Lung (tissue), 12 donors: ENCODE results near the gene SAMD11. TPM values are rescaled to one million over a fixed set of nuclear protein-coding genes. Genes with fewer than 3 reads are reported as not detected.
A peak's percentile ranks its signal among the peaks of the same experiment; 100 is the strongest.

ENCODE experiments used
- ATAC-seq: fragments of 200-7000 bp; cut with Tn5 transposase; one replicate; pipeline ENCODE4 v1.9.1; 2020; ENCODE audit warnings: moderate number of reproducible peaks; ENCODE audit not compliant: insufficient read depth, low FRiP score
- DNase-seq, 3 donors: peaks; one replicate each; pipeline ENCODE4 v3.0.0-alpha.2; 2013 to 2017
- H3K27ac ChIP-seq, 2 donors: one replicate each; pipeline ENCODE4 v1.5.1; 2013; ENCODE audit warnings: mild to moderate bottlenecking in 2 of 2, moderate library complexity in 2 of 2, control low read depth in 1 of 2, inconsistent platforms in 1 of 2, low read depth in 1 of 2, low read length in 1 of 2
- H3K27me3 ChIP-seq, 3 donors: one replicate each; pipeline ENCODE4 v1.5.1; 2013; ENCODE audit warnings: low read length in 2 of 3; ENCODE audit not compliant: control insufficient read depth in 3 of 3, insufficient read depth in 3 of 3
- H3K36me3 ChIP-seq, 4 donors: one replicate each; pipeline ENCODE4 v1.5.1; 2013; ENCODE audit warnings: low read length in 4 of 4, mild to moderate bottlenecking in 1 of 4, moderate library complexity in 1 of 4; ENCODE audit not compliant: control insufficient read depth in 4 of 4, insufficient read depth in 4 of 4
- H3K4me1 ChIP-seq, 5 donors: one replicate each; pipeline ENCODE4 v1.5.1; 2013; ENCODE audit warnings: low read length in 5 of 5, mild to moderate bottlenecking in 2 of 5, moderate library complexity in 1 of 5; ENCODE audit not compliant: control insufficient read depth in 5 of 5, insufficient read depth in 5 of 5
- H3K4me3 ChIP-seq: one replicate; pipeline ENCODE4 v1.5.1; 2013; ENCODE audit warnings: mild to moderate bottlenecking, control low read depth, moderate library complexity
- H3K9ac ChIP-seq, 2 donors: one replicate each; pipeline ENCODE4 v1.5.1; 2013; ENCODE audit warnings: low read length in 2 of 2, control low read depth in 1 of 2; ENCODE audit not compliant: insufficient read depth in 1 of 2
- H3K9me3 ChIP-seq, 4 donors: one replicate each; pipeline ENCODE4 v1.5.1; 2013; ENCODE audit warnings: low read length in 3 of 4, mild to moderate bottlenecking in 1 of 4, moderate library complexity in 1 of 4; ENCODE audit not compliant: control insufficient read depth in 4 of 4, insufficient read depth in 3 of 4
- WGBS, 2 donors: extraction: QIAGEN DNeasy Blood & Tissue Kit; methylation state at CpG; one replicate each; pipeline ENCODE4 v1.1.7; 2013; 5-methylcytosine and 5-hydroxymethylcytosine counted together
- polyA plus RNA-seq, 2 donors: library from polyadenylated mRNA; stranded (reverse); fragments of 200-250 nt; gene quantifications; one replicate each; pipeline ENCODE4 v1.2.1, GENCODE V29; 2013
- total RNA-seq, 2 donors: library from RNA; depleted of rRNA in 1 of 2; stranded (reverse); fragments of >200 nt in 1 of 2; gene quantifications; one replicate each; pipeline ENCODE4 v1.2.1, GENCODE V29; 2014 to 2021
- TF ChIP-seq, protein P1 (sequence below): IDR thresholded peaks from 2 replicates; pipeline ENCODE4 v1.5.1; 2012; ENCODE audit warnings: mild to moderate bottlenecking; ENCODE audit errors: control extremely low read depth, extremely low read depth
- donor health status: control.
- donor health status: control.
- donor health status: Bipolar disorder and iron deficiency.
- donor health status: healthy.
- donor health status: DM: yes; HTN: yes; CAD: no.

SAMD11 gene
- total and polyA plus RNA-seq, 4 donors = 3.7 to 26.3 (median 5.8) TPM

DNA sequence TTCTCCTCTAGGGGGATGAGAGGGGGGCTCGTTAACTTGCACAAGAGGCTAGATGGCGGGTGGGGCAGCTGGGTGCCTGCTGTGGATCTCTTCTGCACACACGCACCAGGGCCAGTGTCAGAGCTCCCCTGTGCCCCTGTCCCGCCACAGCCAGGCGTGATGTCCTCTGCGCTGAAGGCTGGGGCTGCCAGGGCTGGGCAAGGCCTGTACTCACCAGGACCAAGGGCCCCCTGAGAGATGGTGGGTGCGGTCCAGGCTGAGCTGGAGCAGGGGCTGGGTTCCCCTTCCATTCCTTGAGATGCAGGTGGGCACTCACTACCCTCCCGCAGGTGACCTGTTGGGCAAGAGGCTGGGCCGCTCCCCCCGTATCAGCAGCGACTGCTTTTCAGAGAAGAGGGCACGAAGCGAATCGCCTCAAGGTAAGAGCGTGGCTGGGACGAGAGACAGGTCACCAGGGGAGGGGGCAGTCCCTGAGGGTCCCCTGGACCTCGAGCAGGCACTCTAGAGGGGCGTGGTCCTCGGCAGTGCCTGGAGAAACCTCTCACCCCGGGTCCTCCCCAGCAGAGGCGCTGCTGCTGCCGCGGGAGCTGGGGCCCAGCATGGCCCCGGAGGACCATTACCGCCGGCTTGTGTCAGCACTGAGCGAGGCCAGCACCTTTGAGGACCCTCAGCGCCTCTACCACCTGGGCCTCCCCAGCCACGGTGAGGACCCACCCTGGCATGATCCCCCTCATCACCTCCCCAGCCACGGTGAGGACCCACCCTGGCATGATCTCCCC lies 15.2 kb downstream of the SAMD11 start:
- WGBS, 2 donors = 68 to 72% methylated on average over 30 of the region's 30 CpGs
- Histone ChIP-seq H3K9ac (no peak overlapping the region), H3K4me3 (no peak overlapping the region), H3K36me3 (peaks cover 0 to 10% (median 1%) of the 10 kb centered on the region in 4 donors), H3K27me3 (peaks cover 0 to 18% (median 5%) of the 10 kb centered on the region in 3 donors), H3K4me1 (peaks cover 0 to 66% (median 33%) of the 10 kb centered on the region in 5 donors), H3K27ac (no peak overlapping the region), H3K9me3 (peaks cover 0 to 3% (median 0%) of the 10 kb centered on the region in 4 donors)
- TF ChIP-seq, protein P1, sequence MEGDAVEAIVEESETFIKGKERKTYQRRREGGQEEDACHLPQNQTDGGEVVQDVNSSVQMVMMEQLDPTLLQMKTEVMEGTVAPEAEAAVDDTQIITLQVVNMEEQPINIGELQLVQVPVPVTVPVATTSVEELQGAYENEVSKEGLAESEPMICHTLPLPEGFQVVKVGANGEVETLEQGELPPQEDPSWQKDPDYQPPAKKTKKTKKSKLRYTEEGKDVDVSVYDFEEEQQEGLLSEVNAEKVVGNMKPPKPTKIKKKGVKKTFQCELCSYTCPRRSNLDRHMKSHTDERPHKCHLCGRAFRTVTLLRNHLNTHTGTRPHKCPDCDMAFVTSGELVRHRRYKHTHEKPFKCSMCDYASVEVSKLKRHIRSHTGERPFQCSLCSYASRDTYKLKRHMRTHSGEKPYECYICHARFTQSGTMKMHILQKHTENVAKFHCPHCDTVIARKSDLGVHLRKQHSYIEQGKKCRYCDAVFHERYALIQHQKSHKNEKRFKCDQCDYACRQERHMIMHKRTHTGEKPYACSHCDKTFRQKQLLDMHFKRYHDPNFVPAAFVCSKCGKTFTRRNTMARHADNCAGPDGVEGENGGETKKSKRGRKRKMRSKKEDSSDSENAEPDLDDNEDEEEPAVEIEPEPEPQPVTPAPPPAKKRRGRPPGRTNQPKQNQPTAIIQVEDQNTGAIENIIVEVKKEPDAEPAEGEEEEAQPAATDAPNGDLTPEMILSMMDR = no peak
- DNase-seq (no peak), ATAC-seq (no peak)

DNA sequence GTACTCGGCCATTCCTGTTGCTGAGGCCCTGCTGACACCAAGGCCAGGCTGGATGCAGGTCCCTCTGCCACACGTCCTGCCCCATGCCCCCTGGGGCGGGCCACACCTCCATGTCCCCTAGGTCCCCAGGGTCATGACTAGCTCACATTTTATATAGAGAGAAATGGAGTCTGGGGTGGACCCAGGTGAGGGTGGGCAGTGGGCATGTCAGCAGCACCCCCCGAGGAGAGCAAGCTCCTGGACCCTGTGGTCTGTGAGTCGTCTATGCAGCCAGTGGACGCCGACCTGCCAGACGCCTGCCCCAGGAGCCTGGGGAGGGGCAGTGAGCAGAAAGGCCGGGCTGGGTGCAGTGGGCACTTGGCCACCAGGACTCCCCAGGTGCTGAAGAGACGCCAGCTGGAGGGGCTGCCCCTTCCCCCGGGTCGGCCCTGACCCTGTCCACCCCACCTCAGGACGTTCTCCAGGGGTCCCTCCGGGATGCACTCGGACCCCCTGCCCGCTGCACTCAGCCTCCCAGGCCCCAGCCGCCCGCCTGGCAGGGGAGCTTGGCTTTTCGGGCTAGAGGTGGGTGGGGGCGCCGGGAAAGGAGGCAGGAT lies 15.9 kb downstream of the SAMD11 start:
- no peak overlapping the region for H3K27ac ChIP-seq
- H3K4me1 ChIP-seq = peaks cover 0 to 71% (median 33%) of the 10 kb centered on the region in 5 donors
- DNase-seq (peak in 1 of 3 donors; percentile 32), ATAC-seq (no peak)
- H3K36me3 ChIP-seq = peaks cover 0 to 11% (median 3%) of the 10 kb centered on the region in 4 donors
- H3K27me3 ChIP-seq = peaks cover 0 to 18% (median 5%) of the 10 kb centered on the region in 3 donors
- TF ChIP-seq, protein P1 = no peak
- H3K4me3 ChIP-seq = no peak overlapping the region
- peaks cover 0 to 3% (median 0%) of the 10 kb centered on the region in 4 donors for H3K9me3 ChIP-seq
- no peak overlapping the region for H3K9ac ChIP-seq
- WGBS, 2 donors = 22 to 35% methylated on average over 18 to 21 of the region's 21 CpGs

DNA sequence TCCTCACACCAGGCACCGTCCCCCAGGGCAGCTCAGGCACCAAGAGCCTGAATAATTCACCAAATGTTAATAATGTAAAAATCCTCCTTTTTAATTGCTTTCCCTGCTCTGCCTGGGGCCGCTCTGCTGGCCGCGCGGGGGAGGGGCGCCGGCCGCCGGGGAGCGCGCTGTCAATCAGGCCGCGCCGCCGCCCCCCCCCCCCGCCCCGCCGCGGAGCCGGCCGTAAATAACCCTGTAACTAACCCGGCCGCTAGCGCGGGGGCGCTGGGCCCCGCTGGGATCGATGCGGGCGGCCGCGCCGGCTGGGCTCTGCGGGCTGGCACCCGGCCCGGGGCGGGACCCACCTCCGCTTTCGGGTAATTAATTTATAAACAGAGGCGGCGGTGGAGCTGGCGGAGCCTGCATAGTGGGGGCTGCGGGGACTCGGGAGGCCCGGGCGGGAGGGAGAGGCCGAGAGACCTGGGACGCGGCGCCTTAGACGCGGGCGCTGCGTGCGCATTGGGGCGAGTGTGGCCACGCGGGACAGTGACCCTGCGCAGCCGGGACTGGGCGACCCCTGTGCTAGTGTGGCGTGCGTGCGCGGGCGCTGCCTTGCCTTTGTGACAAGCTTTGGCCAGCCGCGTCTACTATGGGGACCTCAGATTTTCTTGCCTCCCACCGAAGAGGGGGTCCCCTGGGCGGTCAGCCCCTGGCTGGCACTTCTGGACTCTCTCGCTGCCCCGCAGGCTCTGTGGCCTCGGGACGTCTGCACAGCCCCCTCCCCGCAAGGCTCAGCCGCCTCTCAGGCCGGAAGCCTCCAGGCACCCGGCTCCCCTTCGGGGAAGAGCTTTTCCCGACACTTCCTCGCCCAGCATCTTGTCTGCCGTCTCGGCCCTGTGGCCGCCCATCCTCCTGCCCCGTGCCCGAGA lies 16.6 kb downstream of the SAMD11 start:
- Histone ChIP-seq H3K9ac (no peak overlapping the region), H3K27ac (peak overlapping the region in 1 of 2 donors; percentile 34), H3K4me3 (no peak overlapping the region), H3K4me1 (peaks cover 0 to 73% (median 29%) of the 10 kb centered on the region in 5 donors), H3K36me3 (peaks cover 0 to 16% (median 5%) of the 10 kb centered on the region in 4 donors), H3K27me3 (peaks cover 0 to 16% (median 5%) of the 10 kb centered on the region in 3 donors), H3K9me3 (peaks cover 0 to 3% (median 0%) of the 10 kb centered on the region in 4 donors)
- ATAC-seq (no peak), DNase-seq (peak; percentile 95 to 97 (median 95))
- TF ChIP-seq, protein P1 = no peak
- 1% methylated on average over 63 to 86 of the region's 86 CpGs for WGBS, 2 donors
